Ammon's horn (tissue), 1 donor: ENCODE results near the gene SELENON.

ENCODE experiments used
- DNase-seq: peaks from one replicate; pipeline ENCODE4 v3.0.0-alpha.2; 2016; ENCODE audit warnings: low spot score

Gene SELENON

GRCh38 chr1:25795211-25795610 is 4.8 kb upstream of the SELENON start:
- DNase-seq = no peak

- no peak for DNase-seq
Measured at GRCh38 chr1:25795946-25796810, 3.8 kb upstream of the SELENON start.

- DNase-seq = peak; percentile 80
Measured at GRCh38 chr1:25796811-25797458, 3.1 kb upstream of the SELENON start.

- no peak for DNase-seq
Measured at GRCh38 chr1:25797939-25798338, 2.1 kb upstream of the SELENON start.

GRCh38 chr1:25798666-25799351 is 1.2 kb upstream of the SELENON start:
- no peak for DNase-seq

- DNase-seq = no peak
Measured at GRCh38 chr1:25799352-25799934, 550 bp upstream of the SELENON start.

GRCh38 chr1:25800703-25801377 is 847 bp downstream of the SELENON start:
- DNase-seq = no peak

- DNase-seq = no peak
Measured at GRCh38 chr1:25802915-25803314, 2.9 kb downstream of the SELENON start.

- no peak for DNase-seq
Measured at GRCh38 chr1:25803368-25803767, 3.4 kb downstream of the SELENON start.

- DNase-seq = no peak
Measured at GRCh38 chr1:25804244-25804963, 4.4 kb downstream of the SELENON start.

GRCh38 chr1:25804964-25805862 is 5.2 kb downstream of the SELENON start:
- no peak for DNase-seq

- peak; percentile 86 for DNase-seq
Measured at GRCh38 chr1:25805863-25806225, 5.9 kb downstream of the SELENON start.

GRCh38 chr1:25806418-25806817 is 6.4 kb downstream of the SELENON start:
- no peak for DNase-seq

- peak; percentile 66 for DNase-seq
Measured at GRCh38 chr1:25807480-25808390, 7.7 kb downstream of the SELENON start.

GRCh38 chr1:25808481-25809244 is 8.7 kb downstream of the SELENON start:
- no peak for DNase-seq

GRCh38 chr1:25809283-25809926 is 9.4 kb downstream of the SELENON start:
- DNase-seq = no peak

GRCh38 chr1:25809929-25810328 is 9.9 kb downstream of the SELENON start:
- no peak for DNase-seq
